ENCODE measurements around the gene PEAK1.

- no peak for TF ChIP-seq CTCF (IDR thresholded peaks at IDR 0.05)
- no peak for TF ChIP-seq SIN3A (IDR thresholded peaks at IDR 0.05; ENCODE audit: borderline replicate concordance, insufficient read depth, low read depth, low read length)
- TF ChIP-seq REST (IDR thresholded peaks at IDR 0.05; ENCODE audit: insufficient read depth in 1 of 2, low read depth in 2 of 2, low read length in 1 of 2), result no peak
- no peak for TF ChIP-seq TCF7L2 (IDR thresholded peaks at IDR 0.05; ENCODE audit: low read depth, low read length)
- no peak for TF ChIP-seq POLR2AphosphoS5 (IDR thresholded peaks at IDR 0.05; ENCODE audit: low read depth, low read length)
These were observed 276.7 kb downstream of the PEAK1 start for GRCh38 chr15:77143191-77143590.
